ENCODE data around the gene PGP.

DNA sequence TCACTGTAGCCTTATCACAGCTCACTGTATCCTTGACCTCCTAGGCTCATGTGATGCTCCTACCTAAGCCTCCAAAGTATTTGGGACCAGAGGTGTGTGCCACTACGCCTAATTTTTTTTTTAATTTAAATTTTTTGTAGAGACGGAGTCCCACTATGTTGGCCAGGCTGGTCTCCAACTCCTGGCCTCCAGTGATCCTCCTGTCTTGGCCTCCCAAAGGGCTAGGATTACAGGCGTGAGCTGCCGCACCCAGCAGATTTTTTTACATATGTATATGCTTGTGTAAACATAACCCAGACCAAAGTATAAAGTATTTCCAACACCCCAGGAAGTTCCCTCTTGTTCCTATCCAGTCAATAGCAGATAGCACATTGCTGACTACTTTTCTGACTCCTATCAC, 1.7 kb upstream of the PGP start:
- TF ChIP-seq POLR2AphosphoS5 (IDR thresholded peaks at IDR 0.05; ENCODE audit: low read depth, low read length) (no peak), TCF7L2 (IDR thresholded peaks at IDR 0.05; ENCODE audit: low read depth, low read length) (no peak)
- TF ChIP-seq, protein P1, sequence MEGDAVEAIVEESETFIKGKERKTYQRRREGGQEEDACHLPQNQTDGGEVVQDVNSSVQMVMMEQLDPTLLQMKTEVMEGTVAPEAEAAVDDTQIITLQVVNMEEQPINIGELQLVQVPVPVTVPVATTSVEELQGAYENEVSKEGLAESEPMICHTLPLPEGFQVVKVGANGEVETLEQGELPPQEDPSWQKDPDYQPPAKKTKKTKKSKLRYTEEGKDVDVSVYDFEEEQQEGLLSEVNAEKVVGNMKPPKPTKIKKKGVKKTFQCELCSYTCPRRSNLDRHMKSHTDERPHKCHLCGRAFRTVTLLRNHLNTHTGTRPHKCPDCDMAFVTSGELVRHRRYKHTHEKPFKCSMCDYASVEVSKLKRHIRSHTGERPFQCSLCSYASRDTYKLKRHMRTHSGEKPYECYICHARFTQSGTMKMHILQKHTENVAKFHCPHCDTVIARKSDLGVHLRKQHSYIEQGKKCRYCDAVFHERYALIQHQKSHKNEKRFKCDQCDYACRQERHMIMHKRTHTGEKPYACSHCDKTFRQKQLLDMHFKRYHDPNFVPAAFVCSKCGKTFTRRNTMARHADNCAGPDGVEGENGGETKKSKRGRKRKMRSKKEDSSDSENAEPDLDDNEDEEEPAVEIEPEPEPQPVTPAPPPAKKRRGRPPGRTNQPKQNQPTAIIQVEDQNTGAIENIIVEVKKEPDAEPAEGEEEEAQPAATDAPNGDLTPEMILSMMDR (IDR thresholded peaks at IDR 0.05), result no peak
